T-helper 22 cell (primary cell): ENCODE results near the gene HCK.
"Not testable (repeated sequence)": the region's sequence is repeated elsewhere in the genome, so short reads cannot be mapped to it uniquely, and the experiment has no call there.

Experiments used
- DNase-seq: peaks from one replicate; pipeline ENCODE4 v3.0.0-alpha.2; 2020; ENCODE audit warnings: low read depth

HCK gene

DNA sequence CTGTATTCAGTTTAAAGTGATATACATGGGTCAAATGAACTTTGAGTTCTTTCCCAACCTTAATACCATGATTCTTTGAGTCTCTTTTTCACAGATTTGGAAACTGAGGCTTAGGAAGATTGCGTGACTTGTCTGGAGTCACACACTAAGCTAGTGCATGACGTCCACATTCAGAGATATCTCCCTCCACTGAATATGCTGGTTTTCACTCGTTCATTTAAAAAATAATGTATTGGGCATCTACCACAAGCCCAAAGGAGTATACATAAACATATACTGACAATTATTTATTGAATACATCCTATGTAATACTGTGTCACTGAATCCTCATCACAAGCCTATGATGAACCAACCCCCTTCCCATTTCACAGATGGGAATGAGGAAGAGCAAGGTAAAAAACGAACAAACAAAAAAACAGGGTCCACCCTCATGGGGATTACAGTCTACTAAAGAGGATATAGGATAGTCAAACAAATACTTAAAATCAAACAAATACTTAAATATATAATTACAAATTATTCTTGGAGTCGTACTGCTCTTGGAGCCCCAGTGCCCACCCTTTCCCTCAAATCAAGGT, 56.9 kb downstream of the HCK start:
- no peak for DNase-seq

DNA sequence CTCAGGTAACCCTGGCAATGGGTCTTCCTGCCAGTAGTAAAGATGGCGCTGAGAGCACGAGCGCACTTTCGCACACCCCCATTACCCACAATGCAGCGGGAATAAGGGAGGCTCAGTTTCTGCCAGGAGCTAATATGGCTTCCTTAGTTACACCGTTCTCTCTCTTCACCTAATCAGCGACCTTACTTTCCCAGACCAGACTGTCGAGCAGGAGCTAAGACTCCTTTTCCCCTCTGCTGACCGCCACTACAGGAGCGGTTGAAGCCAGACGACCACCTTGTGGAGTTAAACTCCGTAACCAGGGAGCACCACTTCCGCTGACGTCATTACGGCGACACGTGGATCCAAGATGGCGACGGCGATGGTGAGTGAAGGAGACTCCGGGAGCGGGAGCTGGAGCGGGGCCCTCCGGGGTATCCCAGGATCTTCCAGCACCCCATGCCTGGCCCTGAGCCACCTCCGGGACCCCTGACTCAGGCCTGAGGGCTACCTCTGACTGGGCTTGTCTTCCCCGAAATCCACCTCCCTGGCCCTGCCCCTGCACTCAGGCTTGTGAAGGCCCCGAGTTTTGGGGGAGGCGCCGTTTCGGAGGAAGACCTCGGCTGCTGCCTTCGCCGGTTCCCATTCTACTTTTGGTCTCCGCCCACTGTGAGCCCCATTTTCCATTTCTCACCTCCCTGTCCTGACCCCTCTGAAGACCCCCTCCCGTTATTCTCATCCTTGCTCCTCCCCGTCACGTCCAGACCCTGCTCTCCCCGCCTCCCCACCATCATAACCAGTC, 57.5 kb downstream of the HCK start, which contains the start of gene TM9SF4:
Gene TM9SF4, plus strand, starts transcription at position 323 of the 781 bp plus-strand sequence. Its CDS starts 27 bp downstream, at position 350.
- peak; percentile 78 for DNase-seq

DNA sequence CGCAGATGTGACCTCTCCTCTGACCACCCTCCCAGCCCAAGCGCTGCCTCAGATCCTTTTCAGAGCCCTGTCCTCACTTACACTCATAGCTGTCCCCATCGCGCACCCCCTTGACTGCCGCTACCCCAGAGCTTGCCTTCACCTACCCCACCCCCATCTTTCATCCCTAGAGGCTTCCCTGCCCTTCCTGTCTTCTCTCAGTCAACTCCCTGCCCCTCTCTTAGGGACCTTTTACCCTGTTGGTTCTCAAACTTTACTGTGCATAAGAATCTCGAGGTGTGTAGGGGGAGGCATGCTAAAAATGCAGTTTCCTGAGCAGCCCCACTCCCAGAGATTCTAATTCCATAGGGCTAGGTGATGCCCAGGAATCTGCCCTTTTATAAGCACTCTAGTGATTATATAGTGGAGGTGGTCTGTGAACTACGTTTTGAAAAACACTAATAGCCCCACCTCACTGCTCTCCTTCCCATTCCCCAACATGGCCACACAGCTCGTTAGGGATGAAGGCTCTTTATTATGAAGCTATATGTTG, 58.2 kb downstream of the HCK start:
- no peak for DNase-seq

DNA sequence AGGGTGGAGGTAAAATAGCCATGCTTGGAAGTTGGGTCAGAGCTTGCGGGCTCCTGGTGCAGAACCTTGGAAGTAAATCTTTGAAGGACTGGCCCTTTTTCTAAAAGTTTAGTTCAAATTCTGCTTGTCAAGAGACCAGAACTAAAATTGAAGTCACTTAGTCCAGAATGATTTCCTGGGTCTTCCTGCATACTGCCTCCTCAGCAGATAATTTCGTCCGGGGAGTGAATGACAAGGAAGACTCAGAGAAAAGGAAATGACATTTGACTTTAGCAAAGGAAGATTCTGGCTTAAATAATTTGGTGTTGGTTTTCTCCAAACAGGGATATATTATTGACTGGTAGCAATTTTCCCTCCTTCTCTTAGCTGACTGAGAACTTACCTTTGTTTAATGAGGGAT, 58.7 kb downstream of the HCK start:
- no peak for DNase-seq

DNA sequence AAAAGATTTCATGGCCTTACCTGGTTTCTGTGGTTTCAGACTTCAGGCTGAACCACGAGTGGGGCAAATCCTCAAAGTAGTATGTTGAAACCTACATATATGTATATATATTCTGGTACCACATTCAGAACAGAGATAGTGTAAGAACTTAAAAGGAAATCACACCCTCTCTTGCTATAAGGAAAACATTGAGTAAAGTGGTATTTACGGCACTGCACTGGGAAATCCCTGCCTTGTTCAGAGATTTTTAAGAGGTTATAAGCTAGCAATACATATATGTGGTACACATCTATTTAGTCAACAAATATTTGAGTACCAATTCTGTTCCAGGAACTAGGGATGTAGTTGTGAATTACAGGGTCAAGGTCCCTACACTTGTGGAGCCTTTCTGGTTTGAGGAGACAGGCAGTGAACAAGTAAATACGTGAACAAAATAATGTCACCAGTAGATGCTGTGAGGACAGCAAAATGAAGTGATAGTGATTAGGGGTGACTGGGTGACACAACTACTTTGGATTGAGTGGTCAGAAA, 59.2 kb downstream of the HCK start:
- no peak for DNase-seq

DNA sequence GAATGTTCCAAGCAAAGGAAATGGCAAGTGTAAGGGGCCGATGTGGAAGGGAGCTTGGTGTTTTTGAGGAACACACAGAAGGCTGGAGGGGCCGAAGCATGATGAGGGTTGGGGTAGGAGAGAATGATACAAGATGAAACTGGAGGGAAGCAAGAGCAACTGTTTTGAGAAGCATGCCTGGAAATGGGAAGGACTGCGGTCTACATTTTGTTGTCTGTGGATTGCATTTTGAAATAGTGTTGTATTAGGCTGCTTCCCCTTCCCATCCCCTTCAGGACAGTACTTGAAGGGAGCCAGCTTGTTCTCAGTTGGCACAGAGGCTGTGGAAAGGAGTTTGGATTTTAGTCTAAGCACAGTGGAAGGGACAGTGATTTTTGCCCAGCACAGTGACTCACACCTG, 59.7 kb downstream of the HCK start:
- no peak for DNase-seq

DNA sequence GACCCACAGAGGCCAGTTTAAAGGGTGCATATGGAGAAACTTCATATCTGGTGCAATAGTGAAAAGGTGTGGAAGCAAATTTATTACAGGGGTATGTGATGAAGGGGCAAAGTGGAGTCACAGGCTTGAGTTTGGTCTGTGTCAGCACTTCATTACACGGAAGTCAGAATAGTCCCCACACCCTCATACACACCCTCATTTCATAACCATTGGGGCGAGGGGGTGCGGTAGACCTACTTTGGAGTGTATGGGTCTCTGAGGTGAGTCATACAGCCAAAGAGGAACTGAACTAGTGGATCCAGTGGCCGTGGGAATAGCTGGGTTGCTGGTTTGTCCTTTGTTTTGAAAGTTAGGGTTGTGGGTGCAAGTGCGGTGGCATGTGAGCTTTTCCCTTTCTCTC, 60.8 kb downstream of the HCK start:
- no peak for DNase-seq

DNA sequence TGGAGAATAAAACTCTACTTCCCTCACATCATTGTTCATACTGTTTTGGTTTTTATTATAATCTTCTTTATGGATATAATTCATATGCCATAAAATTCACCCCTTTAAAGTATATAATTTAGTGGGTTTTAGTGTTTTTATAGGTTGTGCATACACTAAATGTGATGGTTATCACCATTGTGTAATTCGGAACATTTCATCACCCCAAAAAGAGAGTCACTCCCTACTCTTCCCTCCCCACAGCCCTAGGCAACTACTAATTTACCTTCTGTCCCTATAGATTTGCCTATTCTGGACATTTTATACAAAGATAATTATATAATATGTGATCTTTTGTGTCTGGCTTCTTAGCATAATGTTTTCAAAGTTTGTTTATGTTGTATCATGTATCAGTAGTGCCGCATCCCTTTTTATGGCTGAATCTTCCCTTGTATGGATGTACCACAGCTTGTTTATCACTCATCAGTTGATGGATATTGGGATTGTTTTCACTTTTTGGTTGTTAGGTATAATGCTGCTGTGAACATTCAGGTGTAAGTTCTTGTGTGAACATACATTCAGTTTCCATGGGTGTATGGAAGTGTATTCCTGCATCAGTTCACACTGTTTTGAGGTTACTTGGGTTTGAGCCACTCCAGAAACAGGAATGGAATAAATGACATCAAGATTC, 61.7 kb downstream of the HCK start:
- DNase-seq: no peak

DNA sequence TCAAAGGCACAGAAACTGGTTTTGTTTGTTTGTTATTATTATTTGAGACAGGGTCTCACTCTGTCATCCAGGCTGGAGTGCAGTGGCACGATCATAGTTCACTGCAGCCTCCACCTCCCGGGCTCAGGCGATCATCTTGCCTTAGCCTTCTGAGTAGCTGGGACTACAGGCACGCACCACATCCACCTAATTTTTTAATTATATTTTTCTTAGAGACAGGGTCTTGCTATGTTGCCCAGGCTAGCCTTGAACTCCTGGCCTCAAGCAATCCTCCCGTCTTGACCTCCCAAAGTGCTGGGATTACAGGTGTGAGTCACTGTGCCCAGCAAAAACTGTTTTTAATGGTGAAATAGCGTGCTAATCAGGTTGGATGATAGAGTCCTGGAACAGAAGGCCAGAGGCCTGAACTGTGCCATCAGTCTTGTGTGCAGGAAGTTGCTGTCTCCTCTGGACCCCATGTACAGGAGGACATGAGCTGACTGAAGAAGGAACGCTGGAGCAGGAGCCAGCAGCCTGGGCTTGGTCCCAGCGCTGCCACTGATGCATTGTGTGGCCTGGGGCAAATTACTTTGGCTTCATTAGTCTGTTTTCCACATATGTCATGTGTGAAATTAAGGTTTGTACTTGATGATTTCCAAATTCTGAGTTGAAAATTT, 62.4 kb downstream of the HCK start:
- no peak for DNase-seq

DNA sequence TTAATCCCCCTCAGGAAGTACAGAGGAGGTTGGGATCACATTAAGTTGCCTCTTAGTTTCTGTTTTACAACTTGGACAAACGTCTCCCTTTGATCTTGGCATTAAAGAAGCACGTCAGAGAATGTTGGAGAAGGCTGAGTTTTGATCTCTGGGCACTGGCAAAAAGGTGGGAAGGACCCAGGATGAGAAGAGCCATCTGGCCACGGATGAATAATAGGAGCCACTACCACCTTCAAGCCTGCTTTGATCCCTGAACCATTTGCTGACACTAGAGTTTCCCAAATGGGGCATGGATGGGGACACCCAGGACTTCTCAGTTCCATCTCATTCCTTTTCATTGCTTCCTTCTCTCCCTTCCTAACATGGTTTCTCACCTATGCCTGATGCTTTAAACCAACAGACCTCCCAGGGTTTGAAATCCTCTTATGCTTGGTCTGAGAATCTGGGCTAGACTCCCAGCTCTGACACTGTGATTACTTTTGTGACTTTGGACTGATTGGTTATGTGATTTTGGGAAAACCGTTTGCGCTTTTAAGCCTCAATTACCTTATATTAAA, 63.2 kb downstream of the HCK start:
- no peak for DNase-seq

DNA sequence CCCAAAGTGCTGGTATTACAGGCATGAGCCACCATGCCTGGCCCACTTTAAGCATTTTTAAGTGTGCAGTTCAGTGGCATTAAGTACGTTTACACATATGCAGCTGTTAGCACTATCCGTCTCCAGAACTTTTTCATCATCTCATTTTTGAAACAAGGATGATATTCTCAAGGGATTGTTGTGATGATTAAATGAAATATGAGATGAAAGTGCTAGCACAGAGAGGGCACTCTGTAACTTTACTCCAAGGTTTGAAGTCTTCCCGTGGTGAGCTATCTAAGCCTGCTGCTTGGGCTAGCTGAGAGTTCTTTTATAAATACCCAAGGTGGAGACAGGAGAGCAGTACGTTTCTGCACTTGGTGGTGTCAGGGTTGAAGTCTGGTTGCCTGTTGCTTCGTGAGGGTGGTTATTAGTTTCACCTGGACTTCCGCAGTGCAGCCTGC, 64.1 kb downstream of the HCK start:
- DNase-seq: no peak

DNA sequence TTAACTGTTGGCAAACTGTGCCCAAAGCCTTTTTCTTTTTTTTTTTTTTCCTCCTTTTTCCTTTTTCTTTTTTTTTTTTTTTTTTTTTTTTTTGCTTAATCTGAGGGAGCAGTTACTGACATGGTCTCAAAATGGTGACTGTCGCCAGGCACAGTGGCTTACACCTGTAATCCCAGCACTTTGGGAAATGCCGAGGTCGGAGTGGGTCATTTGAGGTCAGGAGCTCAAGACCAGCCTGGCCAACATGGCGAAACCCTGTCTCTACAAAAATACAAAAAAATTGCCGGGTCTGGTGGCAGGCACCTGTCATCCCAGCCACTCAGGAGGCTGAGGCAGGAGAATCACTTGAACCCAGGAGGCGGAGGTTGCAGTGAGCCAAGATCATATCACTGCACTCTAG, 64.8 kb downstream of the HCK start:
- DNase-seq: not testable (repeated sequence)

DNA sequence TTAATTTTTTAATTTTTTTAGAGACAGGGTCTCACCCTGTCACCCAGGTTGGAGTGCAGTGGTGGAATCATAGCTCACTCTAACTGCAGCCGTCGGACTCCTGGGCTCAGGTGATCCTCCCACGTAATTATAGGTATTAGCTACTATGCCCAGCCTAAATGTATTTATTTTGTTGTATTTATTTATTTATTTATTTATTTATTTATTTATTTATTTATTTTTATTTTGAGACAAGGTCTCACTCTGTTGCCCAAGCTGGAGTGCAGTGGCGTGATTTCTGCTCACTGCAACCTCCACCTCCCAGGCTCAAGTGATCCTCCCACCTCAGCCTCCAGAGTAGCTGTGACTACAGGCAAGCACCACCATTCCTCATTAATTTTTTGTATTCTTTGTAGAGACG, 66.4 kb downstream of the HCK start:
- DNase-seq: not testable (repeated sequence)

DNA sequence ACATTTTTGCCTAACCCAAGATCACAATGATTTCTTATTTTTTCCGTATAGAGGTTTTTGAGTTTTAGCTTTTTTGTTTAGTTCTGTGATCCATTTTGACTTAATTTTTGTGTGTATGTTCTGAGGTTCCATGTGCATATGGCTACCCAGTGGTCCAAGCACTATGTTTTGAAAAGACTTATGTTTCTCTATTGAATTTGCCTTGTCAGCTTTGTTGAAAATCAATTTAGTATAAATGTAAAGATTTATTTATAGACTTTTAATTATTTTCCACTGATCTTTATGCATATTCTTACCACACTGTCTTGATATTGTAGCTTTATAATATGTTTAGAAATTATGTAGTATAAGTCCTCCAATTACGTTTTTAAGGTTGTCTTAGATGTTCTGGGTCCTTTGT, 67.7 kb downstream of the HCK start:
- no peak for DNase-seq

DNA sequence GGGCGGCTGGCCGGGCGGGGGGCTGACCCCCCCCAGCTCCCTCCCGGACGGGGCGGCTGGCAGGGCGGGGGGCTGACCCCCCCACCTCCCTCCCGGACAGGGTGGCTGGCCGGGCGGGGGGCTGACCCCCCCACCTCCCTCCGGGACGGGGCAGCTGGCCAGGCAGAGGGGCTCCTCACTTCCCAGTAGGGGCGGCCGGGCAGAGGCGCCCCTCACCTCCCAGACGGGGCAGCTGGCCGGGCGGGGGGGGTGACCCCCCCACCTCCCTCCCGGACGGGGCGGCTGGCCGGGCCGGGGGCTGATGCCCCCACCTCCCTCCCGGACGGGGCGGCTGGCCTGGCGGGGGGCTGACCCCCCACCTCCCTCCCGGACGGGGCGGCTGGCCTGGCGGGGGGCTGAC, 69.9 kb downstream of the HCK start:
- DNase-seq: not testable (repeated sequence)

DNA sequence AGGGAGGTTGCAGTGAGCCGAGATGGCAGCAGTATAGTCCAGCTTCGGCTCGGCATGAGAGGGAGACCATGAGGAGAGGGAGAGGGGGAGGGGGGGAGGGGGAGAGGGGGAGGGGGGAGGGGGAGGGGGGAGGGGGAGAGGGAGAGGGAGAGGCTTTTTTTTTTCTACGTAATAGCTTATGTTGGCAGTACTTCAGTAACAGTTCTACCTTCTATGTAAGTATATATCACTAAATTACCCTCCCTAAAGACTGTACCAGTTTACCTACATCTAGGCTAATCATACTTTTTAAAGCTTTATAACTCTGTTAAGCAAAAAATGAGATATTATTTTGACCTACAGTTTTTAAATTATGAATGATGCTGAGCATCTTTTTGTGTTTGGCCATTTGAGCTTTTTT, 71.0 kb downstream of the HCK start:
- no peak for DNase-seq

DNA sequence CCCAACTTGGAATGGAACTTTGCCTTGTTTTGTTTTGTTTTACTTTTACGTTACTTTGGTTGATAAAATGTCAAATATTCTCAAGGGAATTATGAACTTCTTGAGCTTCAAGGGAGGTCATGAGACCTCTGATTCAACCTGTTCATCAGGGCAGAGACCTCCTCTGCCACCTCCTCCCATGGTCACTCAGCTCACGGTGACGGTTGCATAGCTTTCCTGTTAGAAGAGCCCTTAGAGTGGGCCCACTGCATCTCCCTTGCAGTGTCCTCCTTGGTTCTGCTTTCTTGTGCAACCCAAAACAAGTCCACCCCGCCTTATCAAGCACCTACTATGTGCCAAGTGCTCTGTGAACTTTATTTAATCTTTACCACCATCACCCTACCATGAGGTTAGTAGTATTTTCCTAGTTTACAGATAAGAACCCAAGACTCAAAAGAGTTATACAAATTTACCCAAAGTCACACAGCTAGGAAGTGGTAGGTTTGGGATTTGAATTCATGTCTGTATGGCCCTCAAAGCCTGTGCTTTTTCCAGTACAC, 72.9 kb downstream of the HCK start:
- DNase-seq: no peak

DNA sequence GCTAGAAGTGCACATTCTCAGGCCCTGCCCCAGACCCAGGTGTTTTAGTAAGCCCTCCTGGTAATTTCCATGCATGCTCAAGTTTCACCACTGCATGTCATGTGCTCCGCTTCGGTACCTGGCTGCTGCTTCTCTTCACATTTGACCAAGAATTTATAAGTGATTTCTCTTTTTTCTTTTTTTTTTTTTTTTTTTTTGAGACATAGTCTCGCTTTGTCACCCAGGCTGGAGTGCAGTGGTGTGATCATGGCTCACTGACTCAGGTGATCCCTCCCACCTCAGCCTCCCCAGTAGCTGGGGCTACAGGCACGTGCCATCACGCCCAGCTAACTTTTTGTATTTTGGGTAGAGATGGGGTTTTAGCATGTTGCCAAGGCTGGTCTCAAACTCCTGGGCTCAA, 73.5 kb downstream of the HCK start:
- DNase-seq: no peak

DNA sequence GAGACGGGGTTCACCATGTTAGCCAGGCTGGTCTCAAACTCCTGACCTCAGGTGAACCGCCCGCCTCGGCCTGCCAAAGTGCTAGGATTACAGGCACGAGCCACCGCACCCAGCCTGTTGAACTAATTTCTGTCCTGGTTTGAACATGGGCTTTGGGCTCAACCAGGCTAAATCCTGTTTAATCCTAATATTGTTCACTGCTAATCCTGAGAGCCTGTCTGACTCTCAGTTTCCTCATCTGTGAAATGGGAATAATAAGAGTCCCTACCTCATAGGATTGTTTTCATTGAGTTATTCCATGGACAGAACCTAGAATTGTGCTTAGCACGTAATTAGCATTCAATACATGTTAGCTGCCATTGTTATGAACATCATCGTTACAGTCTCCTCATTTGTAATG, 74.9 kb downstream of the HCK start:
- DNase-seq: no peak

DNA sequence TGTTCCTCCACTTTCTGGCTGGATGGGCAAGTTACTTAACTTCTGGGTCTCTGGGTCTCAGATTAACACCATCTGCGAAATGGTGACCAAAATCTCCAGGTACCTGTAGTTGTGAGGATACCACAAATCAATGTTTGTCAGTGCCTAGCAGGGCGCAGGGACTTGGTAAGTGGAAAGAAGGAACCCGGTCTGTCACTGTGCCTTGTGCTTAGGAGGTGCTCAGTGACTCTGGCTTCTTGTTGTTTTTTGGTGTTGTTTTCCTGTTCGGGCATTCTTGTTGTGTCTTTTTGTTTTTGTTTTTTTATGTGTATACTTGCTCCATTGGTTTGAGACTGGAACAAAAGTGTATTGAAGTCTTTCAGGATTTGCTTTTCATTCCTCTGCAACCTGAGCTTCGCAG, 75.3 kb downstream of the HCK start:
- DNase-seq: no peak

DNA sequence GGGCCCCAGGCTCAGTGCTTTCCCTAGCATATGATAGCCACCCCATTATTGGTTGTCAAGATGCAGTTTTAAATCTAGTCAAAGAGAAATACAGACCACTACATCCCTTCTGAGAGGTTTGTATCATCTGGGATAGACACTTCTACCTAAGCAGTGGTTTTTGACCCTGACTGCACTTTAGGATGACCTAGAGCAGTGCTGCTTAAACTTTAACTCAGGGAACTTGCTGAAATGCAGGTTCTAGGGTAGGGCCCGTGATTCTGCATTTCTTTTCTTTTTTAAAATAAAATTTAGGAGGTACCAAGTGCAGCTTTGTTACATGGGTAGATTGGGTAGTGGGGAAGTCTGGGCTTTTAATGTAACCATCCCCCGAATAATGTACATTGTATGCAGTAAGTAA, 76.1 kb downstream of the HCK start:
- DNase-seq: no peak

DNA sequence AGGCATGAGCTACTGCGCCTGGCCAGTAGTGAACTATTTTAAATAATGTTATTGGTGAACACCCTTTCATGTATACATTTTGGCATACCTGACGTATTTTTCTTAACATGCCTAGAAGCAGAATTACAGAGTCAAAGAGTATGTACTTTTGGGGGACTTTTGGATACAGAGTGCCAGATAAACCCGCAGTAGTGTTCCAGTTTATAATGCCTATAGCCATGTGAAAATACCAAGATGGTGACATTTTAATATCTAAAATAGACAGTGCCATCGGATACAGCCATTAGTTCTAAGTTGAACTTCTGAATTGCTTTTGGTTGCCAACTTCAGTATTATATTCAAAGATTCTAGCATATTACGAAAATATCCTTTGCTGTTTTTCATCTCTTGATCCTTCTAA, 77.8 kb downstream of the HCK start:
- DNase-seq: no peak
